OCI-LY3 (cell line): Measurements from ENCODE around the gene AIPL1.

ENCODE experiments used
- H2AFZ ChIP-seq: fragments of 200-600, 300-600 bp; shearing (Covaris generic); 2 replicates; pipeline ENCODE4 v1.6.0; 2014; ENCODE audit warnings: antibody characterized with exemption, low read depth, low read length
- H3K27ac ChIP-seq: fragments of 200-600, 300-600 bp; sonication (generic); 2 replicates; pipeline ENCODE4 v1.5.1; 2014; ENCODE audit warnings: mild to moderate bottlenecking, low read length, moderate library complexity, mixed read lengths
- H3K27me3 ChIP-seq: fragments of 200-600, 300-600 bp; sonication (generic); 2 replicates; pipeline ENCODE4 v1.6.1; 2014; ENCODE audit warnings: low read depth, low read length, mixed read lengths
- H3K36me3 ChIP-seq: fragments of 200-600, 300-600 bp; sonication (generic); replicated peaks from 2 replicates; pipeline ENCODE3; 2014; ENCODE audit warnings: low read depth, low read length, mixed read lengths
- H3K4me1 ChIP-seq: fragments of 300-600, 200-600 bp; sonication (generic); 2 replicates; pipeline ENCODE4 v1.6.1; 2014; ENCODE audit warnings: low read length, mixed read lengths
- H3K4me2 ChIP-seq: fragments of 200-600, 300-600 bp; sonication (generic); 2 replicates; pipeline ENCODE4 v1.6.1; 2014; ENCODE audit warnings: low read length, mixed read lengths
- H3K4me3 ChIP-seq: fragments of 300-600, 200-600 bp; sonication (generic); 2 replicates; pipeline ENCODE4 v1.5.1; 2014; ENCODE audit warnings: antibody characterized with exemption, mild to moderate bottlenecking, low read length, moderate library complexity
- H3K79me2 ChIP-seq: fragments of 300-600, 200-600 bp; shearing (Covaris generic); 2 replicates; pipeline ENCODE4 v1.6.1; 2014; ENCODE audit warnings: mild to moderate bottlenecking, low read length, mixed read lengths
- H3K9ac ChIP-seq: fragments of 300-600, 200-600 bp; shearing (Covaris generic); 2 replicates; pipeline ENCODE4 v1.6.0; 2014; ENCODE audit warnings: mild to moderate bottlenecking, low read length, moderate library complexity
- H3K9me3 ChIP-seq: fragments of 200-600, 300-600 bp; shearing (Covaris generic); 2 replicates; pipeline ENCODE4 v1.6.1; 2014; ENCODE audit warnings: low read length, mixed read lengths; ENCODE audit not compliant: insufficient read depth
- H4K20me1 ChIP-seq: fragments of 200-600, 300-600 bp; sonication (generic); 2 replicates; pipeline ENCODE4 v1.6.1; 2016; ENCODE audit warnings: low read length, mixed read lengths; ENCODE audit not compliant: insufficient read depth
- CTCF ChIP-seq: fragments of 200-600, 300-600 bp; sonication (generic); IDR thresholded peaks from 2 replicates; pipeline ENCODE4 v1.5.1; 2014; ENCODE audit warnings: antibody characterized with exemption, low read length, low read depth
- EZH2phosphoT487 ChIP-seq: fragments of 200-600 bp; shearing (Covaris generic); IDR thresholded peaks from 2 replicates; pipeline ENCODE4 v1.6.1; 2018; ENCODE audit warnings: antibody characterized with exemption, mixed run types, low read depth

The AIPL1 gene

GRCh38 chr17:6476810-6477179, 41.9 kb upstream of the AIPL1 start:
- H3K27me3 ChIP-seq, result no peaks in the 10 kb centered on the region
- no peak overlapping the region for H3K4me3 ChIP-seq
- no peak overlapping the region for H2AFZ ChIP-seq
- TF ChIP-seq CTCF (no peak), EZH2phosphoT487 (no peak)
- no peak overlapping the region for H3K27ac ChIP-seq
- H4K20me1 ChIP-seq, result no peaks in the 10 kb centered on the region
- H3K4me1 ChIP-seq, result no peaks in the 10 kb centered on the region
- H3K36me3 ChIP-seq, result no peaks in the 10 kb centered on the region
- H3K9me3 ChIP-seq, result no peaks in the 10 kb centered on the region
- H3K9ac ChIP-seq, result no peak overlapping the region
- no peak overlapping the region for H3K4me2 ChIP-seq
- H3K79me2 ChIP-seq, result no peaks in the 10 kb centered on the region

DNA sequence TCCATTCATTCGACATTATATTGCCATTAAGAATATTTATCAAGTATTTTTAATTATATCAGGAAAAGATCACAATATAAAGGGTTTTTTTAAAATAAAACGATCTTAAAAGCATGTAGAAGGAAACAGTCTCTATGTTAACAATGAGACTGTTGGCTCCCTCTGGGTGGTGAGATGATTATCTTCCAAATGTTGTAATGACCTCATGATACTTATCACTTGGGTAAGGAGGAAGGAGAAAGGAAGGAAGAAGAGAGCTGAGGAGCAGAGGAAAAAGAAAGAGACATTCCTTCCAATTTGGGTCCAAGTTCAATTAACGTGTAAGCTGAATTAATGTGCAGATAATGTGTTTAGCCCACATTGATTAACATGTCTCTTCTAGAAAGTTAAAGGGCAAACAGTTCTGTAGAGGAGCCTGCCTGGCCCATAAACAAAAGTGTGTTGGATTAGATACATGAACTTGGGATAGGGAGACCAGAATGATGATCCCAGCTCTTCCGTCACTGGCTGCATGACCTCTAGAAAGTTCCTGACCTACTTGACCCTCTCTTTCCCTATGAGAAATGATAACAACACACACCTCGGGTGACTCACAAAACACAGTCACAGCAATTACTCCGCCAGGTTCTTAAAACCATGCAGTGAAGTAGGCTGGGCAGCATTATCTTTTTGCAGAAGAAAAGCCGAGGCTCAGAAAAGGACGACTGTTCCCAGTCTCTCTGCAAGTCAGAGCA, 41.3 kb upstream of the AIPL1 start:
- no peak overlapping the region for H2AFZ ChIP-seq
- H3K27ac ChIP-seq, result no peak overlapping the region
- no peak for TF ChIP-seq EZH2phosphoT487
- TF ChIP-seq CTCF, result no peak
- H3K4me3 ChIP-seq, result no peak overlapping the region
- H4K20me1 ChIP-seq, result no peaks in the 10 kb centered on the region
- no peak overlapping the region for H3K9ac ChIP-seq
- H3K4me2 ChIP-seq, result no peak overlapping the region
- H3K9me3 ChIP-seq, result no peaks in the 10 kb centered on the region
- no peaks in the 10 kb centered on the region for H3K36me3 ChIP-seq
- H3K79me2 ChIP-seq, result no peaks in the 10 kb centered on the region
- no peaks in the 10 kb centered on the region for H3K4me1 ChIP-seq
- H3K27me3 ChIP-seq, result no peaks in the 10 kb centered on the region

DNA sequence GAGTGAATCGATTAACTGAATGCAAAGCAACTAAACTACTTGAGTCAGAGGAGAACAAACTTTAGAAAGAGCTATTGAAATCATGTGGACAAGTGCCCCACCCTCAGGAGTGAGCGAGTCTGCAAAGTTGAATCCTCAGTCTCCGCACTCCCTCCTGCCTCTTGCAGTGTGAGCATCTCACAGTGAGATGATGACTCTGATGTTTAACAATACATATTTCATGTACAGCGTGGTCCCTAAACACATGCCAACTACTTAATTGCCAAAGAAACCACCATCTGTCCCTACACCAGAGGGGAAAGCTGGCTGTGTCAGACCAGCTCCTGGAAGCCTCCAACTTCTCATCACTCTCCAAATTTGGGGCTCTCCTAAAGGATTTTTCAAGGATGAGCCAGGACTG, 40.5 kb upstream of the AIPL1 start:
- Histone ChIP-seq H3K4me3 (no peak overlapping the region), H3K4me2 (no peak overlapping the region), H4K20me1 (no peaks in the 10 kb centered on the region), H3K4me1 (no peaks in the 10 kb centered on the region), H3K27me3 (no peaks in the 10 kb centered on the region), H3K27ac (no peak overlapping the region), H2AFZ (no peak overlapping the region), H3K9ac (no peak overlapping the region), H3K9me3 (no peaks in the 10 kb centered on the region), H3K79me2 (no peaks in the 10 kb centered on the region), H3K36me3 (no peaks in the 10 kb centered on the region)
- TF ChIP-seq CTCF, result no peak
- no peak for TF ChIP-seq EZH2phosphoT487

GRCh38 chr17:6474906-6475305, 40.0 kb upstream of the AIPL1 start:
- Histone ChIP-seq H3K4me2 (no peak overlapping the region), H3K4me1 (no peaks in the 10 kb centered on the region)
- TF ChIP-seq CTCF (no peak), EZH2phosphoT487 (no peak)

More at GRCh38 chr17:6474906-6475305, 40.0 kb upstream of the AIPL1 start:
- no peak overlapping the region for H2AFZ ChIP-seq
- no peak overlapping the region for H3K27ac ChIP-seq
- H3K4me3 ChIP-seq, result no peak overlapping the region
- H3K27me3 ChIP-seq, result no peaks in the 10 kb centered on the region
- H3K9ac ChIP-seq, result no peak overlapping the region
- H3K79me2 ChIP-seq, result no peaks in the 10 kb centered on the region
- H3K36me3 ChIP-seq, result no peaks in the 10 kb centered on the region
- no peaks in the 10 kb centered on the region for H4K20me1 ChIP-seq
- no peaks in the 10 kb centered on the region for H3K9me3 ChIP-seq
